ENCODE data around the gene TESMIN. TPM values are rescaled to one million over a fixed set of nuclear protein-coding genes. Genes with fewer than 3 reads are reported as not detected.

TESMIN gene
- polyA plus RNA-seq, 12 donors = 0.16 to 2.8 (median 0.58) TPM; not detected in 2

DNA sequence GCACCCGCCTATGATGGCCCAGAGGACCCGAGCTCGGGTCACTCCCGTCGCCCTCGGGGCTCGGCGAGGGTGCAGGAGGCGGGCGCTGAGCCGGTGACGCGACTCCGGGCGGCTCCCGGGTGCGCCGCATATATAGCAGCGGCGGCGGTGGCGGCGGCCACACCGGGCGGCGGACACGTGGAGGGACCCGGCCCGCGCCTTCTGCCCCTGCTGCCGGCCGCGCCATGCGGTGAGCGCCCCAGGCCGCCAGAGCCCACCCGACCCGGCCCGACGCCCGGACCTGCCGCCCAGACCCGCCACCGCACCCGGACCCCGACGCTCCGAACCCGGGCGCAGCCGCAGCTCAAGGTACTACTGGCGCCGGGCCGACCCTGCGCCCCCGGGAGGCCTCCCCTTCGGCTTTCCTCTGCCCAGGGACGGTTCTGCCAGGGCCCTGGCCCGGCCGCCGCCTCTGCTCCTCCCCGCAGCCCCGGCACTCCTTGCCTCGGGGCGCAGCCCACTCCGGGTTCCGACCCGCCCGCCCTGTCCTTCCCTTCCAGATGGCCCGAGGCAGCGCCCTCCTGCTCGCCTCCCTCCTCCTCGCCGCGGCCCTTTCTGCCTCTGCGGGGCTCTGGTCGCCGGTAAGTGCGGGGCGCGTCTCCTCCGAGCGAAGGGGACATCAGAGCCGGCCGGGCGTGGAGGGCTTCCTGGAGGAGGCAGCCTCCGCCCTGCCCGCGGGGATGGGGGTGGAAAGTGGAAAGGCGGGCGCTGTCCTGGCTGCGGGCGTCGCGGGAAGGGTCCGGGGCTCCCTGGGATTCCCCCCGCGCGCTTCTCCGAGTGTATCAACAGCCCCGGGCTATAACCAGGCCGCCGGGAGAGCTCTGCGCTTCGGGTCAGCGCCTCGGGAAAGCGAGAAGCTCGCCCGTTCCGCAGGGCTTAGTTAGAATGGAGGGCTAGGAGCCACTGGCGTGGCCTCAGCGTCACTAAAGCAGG is 66.6 kb downstream of the TESMIN start, which contains the start of gene GAL:
Gene GAL, plus strand, starts transcription at position 160 of the 972 bp plus-strand sequence. Its CDS starts 380 bp downstream, at position 540.
- DNase-seq = no peak

DNA sequence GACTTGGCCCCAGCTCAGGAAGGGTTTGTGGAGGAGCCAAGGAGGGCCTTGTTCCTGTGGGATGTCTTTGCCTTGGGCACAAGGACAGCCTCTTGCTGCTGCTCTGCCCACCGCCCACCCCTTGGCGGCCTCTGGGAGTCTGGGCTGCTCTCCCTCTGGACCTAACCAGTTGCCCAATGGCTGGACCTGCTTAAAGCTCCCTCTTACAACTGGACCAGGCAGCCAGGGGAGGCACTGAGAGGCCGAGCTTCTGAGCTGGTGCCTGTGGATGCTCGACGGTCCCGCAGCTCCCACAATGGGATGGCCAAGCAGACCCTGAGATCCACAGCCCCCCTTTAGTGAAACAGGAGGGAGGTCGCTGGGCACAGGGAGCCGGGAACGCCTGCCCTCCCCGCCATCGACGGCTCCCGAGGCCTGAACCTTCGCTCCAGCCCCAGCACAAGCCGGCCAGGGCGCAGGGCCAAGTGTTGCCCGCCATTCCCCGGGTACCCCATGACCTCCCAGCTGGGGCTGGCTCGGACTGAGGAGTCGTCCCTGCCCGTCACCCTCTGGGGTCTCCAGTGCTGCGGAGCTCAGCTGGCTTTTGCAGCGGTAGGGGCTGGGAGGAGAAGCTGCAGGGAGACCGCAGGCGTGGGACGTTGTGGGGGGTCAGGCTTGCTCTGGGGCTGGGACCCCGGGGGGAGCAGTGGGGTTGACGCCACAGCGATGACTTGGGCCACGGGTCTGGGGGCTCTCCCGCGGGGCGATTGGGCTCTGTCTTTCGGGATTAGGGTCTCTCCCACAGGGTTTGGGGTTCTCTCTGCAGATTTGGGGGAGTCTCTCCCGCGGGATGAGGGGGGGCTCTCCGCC is 67.6 kb downstream of the TESMIN start:
- DNase-seq = no peak

DNA sequence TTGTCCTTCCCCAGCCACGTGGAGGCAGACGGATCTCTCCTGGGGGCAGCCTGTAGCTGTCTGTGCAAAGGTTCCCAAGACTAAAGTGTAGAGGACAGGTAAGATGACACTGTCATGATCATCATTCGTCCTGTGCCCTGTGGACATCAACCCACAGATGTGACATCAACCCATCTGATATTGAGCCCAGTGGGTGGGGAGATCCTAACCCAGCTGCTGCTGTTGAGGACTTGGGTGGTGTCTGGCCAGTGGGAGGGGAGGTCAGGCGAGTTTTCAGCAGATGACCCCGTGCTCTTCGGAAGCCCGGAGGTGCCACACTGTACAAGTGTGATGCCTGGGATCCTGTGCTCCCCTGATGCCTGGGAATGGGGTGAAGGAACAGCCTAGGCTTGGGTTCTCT is 68.2 kb downstream of the TESMIN start:
- no peak for DNase-seq

DNA sequence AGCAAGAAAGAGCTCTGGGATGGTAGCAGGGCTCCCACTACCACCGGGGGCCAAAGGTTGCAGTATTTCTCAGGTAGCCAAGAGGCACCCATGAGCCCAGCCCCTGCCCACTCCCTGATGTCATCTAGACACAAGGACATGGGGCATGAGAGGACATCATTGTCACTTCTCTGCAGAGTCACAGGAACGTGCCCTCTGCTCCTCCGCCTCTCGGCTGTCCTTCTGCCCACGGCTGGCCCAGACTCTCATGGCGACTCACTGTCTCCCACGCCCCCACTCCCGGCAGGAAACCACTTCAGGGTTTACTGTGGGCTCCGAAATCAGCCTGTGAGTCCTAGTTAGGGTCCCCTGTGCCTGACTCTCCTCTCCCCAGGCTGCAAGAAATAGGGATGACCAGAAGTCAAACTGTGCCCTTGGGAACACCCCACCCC is 68.8 kb downstream of the TESMIN start:
- DNase-seq = no peak

DNA sequence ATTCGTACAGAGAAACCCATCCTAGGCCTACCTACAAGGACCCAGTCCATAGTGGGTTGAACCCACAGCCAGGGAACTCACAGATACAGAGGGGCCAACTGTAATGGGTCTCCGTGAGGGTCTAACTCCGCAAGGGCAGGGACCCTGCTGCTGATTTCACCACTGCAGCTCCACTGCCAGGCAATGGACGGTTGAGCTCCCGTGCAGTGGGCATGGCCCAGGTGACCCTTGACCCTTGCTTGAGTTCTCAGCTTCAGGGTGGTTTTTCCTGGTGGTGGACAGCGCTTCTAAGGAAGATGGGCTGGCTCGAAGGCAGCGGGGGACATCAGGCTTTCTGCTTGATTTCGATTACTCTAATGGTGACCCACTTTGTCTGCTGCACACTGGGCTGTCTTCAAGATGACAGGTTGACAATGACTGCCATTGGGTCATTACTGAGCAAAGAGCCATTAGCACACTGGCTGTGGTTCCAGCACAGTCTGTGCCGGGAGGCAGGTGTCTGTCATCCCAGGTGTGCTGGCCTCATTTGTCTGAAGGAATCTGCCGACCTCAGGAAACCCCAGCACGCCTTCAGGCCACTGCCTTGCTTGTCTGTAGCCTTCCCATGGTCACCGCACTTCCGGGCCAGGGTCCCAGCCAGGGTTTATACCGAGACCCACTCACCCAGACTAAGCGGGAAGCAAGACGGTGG is 70.6 kb downstream of the TESMIN start:
- DNase-seq = no peak

DNA sequence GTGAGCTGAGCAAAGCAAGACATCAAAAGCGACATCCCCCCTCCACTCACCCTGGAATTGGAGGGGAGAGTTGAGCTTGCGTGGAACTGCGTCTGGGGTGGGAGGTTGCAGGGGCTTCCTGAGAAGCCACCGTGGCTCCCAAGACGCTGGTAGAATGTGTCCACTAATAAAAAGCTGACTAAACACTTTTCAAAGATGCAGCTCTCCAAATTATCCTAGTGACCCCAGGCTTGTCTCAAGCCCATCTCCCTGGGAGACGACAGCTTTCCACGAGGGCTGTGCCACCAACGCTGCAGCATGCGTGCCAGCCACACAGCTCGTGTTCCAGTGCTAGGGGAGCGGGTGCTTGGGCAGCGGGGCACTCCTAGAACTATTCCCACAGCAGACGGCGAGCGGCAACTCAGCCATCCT is 73.3 kb downstream of the TESMIN start:
- DNase-seq = no peak

DNA sequence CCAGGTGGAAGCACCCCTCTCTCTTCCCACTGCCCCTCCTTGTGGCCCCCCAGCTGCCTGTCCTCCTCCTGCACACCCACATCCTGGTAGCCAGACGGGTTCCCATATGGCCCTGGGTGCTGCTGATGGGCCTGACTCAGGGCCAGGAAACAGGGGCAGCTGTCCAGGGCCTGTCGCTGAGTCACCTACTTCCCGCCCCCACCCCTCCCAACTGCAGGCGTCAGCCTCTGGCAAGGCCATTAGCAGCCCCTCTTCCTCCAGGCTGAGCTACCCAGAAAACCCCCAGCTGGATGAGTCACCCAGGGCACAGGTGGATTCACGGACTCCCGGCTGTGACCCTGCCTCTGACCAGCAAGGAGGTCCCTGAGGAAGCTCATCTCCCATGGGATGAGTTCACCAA is 73.9 kb downstream of the TESMIN start:
- DNase-seq = peak; percentile 26

DNA sequence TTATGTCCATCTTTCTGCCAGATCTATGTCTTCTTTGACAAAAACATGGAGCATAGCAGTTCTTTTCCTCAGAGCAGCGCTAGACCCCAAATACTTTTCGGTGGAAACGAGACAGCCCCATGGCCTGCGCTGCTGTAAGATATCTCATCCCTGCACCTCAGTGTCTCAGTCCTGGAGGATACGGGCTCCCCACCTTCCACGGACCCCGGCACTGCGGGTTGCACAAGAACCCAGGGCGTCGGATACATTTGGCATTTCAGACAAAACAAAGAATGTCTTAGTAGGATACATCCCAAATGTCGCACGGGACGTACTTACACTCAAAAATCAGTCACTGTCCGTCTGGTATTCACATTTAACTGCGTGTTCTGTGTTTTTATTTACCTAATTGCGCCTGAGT is 76.9 kb downstream of the TESMIN start:
- DNase-seq = no peak

DNA sequence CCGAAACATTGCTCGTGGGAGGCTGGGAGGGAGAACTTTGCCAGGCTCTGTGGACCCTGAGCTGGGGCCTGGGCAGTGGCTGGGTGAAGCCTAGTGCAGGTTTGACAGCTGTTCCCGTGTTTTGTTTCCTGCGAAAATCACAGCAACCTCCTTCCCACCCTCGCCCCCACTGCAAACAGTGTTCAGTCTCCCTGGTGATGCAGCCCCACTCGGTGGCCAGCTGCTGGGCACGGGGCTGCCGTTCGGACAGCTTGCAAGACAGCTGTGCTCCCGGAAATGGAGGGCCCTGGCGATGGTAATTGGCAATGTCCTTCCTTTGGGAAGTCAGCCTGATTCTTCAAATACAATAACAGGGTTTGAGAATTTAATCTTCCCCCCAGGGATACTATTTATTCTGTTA is 77.3 kb downstream of the TESMIN start:
- no peak for DNase-seq

DNA sequence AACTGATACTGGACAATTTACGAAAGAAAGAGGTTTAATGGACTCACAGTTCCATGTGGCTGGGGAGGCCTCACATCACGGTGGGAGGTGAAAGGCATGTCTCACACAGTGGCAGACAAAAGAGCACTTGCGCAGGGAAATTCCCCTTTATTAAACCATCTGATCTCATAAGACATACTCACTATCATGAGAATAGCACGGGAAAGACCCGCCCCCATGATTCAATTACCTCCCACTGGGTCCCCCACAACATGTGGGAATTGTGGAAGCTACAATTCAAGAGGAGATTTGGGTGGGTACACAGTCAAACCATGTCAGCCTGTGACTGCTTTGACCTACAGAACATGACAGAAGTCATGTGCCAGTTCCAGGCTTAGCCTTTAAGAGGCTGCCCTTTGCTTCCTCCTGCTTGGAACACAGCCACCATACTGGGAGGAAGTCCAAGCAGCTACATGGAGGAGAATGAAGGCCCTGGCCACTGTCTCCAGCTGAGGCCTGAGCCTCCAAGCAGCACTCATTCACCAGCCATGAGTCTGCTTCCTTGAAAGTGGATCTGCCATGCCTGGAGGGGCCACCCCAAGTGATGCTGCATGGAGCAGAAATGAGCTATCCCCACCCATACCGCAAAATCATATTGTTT is 77.9 kb downstream of the TESMIN start:
- DNase-seq = no peak

DNA sequence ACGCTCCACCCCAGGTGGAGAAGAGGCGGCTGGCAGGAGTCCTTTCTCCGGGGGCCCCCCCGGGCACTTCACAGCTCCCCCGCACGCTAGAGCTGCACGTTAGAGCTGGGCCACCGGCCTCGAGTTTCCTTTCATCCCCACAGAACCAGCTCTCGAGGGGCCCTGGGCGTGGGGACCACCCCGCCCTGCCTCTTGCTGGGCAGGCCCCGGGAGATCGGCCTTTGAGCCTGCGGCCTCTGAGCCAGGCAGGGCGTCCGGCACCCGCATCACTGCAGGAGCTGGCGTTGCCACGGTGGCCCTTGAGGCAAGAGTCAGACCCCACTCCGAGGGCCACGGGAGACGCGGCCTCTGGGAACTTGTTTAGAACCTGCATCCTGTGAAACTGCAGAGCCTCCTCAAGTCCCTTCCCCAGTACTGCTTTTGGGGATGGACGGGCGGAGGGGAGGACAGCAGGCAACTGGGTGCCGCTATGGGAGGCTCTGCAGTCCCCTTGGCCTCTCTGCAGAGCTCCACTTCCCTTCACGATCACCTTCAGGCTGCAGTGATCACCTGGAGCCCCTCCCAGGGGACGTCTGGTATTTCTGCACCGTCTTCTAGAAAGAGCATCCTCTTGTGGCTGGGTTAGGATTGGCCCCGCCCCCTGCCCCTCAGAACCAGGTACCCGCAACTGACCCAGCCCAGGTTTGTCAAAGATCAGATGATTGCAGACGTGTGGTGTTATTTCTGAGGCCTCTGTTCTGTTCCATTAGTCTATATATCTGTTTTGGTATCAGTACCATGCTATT is 80.9 kb downstream of the TESMIN start:
- no peak for DNase-seq

DNA sequence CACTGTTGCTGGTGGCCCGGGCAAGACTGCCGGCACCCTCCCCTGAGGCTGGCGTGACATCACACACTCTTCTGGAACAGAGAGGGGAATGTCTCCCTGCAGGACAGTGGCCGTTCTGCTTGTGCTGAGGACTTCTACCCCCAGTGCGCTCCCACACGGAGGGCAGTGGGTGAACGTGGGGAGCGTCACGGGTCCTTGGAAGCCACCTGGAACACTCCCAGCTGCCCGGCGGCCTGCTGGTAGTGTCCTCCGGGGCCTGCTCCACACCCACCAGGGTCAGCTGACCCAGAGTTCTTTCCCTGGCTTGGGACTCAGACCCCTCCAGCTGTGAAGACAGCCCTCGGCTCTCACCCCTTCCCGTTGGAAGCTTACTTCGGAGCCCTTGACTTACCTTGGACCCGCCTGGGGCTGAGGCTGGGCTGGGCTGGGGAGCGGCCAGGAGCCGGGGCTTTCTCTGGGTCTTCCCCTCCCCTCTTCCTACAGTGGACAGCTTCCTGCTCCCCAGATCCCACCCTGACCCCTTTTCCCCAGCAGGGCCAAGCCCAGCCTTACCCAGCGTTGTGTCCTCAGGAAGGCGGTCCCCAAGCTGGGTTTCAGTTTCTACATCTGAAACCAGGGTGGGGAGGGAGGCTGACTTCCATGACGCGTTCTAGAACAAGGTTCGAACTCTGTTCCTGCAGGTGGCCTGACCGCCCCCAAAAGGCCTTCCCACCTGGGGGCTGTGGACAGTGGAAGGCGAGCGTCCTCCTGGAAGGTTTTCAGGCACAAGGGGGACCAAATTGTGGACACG is 81.8 kb downstream of the TESMIN start:
- no peak for DNase-seq

DNA sequence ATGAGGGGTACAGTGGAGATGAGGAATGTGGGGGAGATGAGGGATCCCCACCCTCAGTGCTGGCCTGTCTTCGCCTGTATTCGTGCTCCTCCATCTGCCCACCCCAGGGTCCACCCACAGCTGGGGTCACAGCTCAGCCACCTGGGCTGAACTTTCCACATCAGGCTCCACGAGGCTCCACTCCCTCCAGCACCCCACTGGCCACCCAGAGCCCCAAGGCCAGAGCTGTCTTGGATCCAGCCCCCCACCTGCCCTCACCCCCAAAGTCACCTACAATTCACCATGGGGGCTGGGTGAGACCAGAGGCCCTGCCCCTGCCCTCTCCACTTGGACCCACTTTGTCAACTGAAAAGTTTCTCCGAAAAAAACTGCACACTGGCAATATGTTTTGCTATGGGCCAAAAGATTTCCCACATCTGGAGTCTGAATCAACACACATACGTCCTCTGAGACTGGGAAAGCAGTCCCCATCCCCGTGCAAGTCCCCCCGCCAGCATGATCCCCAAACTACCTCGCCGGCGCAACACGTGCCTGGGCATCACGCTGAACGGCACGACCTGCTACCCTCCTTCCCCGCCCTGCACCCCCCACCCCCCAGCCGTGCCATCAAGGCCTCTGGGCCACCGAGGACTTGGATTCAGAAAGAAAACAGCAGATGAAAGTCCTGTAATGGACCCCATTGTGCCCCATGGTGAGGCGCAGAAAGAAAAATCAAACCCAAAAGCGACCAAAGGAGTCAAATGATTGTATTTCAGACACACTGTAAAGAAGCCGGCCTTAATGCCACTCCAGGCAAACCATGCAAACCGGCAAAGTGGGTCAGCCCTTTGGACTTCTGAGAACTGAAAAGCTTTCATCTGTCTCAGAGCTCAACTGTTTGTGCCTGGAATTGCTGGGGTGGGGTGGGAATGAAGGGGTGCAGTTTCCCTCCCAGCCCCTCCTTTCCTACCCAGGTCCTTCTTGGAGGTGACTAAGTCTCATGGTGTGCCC is 83.5 kb downstream of the TESMIN start:
- no peak for DNase-seq

DNA sequence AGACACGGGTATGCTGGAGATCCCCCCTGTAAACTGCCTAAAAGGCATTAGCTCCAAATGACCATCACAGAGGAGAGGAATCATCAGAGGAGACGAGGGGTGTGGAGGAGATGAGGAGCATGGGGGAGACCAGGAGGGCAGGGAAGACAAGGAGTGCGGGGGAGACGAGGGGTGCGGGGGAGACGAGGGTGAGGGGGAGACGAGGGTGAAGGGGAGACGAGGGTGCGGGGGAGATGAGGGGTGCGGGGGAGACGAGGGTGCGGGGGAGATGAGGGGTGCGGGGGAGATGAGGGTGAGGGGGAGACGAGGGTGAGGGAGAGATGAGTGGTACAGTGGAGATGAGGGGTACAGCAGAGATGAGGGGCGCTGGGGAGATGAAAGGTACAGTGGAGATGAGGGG is 84.5 kb downstream of the TESMIN start:
- DNase-seq = no peak

DNA sequence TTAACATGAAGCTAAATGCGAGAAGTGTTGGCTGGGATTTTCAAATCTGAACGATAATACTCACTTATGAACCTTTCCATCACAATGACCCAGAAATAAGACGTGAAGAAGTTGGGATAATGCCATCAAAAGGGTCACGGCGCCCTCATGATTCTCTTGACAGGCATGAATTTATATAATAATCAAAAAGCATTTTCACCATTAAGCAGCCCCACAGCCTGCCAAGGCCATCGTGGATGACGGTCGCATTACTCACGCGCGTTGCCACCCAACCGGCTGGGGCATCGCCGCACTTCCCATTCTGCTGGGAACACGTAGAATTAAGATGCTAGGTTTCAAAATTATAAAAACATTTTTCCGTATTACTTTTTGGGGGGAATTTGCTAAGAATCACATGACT is 85.9 kb downstream of the TESMIN start:
- DNase-seq = no peak

DNA sequence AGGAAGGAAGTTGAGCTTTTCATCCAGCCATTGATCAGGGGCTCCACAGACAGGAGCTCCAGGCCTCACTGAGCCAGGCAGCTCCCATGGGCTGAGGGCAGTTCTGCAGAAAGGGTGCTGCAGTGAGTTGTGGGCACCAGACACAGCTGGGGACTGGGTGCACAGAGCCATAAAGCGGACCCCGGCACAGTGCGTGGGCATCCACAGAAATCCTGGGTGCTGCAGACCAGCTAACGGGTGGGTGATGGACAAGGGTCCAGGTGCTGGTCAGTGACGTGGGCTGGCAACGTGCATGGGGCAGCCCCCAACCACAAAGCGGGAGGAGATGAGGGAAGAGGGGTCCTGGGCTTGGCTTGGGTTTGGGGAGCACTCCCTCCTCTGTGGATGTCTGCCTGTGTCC is 86.4 kb downstream of the TESMIN start:
- DNase-seq = no peak

DNA sequence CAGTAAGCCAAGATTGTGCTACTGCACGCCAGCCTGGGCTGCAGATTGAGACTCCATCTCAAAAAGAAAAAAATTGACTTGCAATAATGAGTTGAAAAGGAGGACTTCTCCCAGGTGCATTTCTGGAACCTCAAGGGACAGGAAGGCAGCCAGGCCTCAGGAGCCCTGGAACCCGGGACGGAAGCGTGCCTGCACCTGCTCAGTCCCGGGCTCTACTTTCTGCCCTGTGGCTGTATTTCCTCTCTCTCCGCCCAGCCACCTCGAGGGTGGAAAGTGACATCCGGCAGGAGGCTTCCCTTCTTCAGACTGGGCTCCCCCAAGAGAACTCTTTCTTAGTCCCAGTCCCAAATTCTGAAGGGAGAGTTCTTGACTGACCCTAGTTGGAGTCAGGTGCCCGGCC is 87.2 kb downstream of the TESMIN start:
- DNase-seq = no peak

DNA sequence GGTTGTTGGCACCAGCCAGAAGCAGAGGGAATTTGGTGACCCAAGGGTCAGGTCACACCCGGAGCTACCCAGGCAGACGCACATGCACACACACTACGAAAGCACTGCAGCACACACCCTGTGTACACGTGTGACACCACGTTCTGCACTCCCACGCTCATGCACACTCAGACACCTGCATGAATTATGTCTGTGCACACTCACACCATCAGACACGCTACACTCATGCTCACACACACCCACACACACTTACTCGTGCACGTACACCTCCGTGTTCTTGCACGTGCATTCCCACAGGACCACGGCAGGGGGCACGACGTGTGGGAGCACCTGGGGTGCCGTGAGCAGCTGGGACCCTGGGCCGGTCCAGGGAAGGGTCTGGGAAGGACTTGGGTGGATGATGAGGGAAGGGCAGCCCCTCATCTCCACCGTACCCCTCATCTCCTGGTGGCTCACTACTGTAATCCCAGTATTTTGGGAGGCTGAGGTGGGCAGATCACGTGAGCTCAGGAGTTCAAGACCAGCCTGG is 87.8 kb downstream of the TESMIN start:
- DNase-seq = no peak
